Endothelial cell of umbilical vein (primary cell): ENCODE results near the gene CCDC70. TPM values are rescaled to one million over a fixed set of nuclear protein-coding genes. Genes with fewer than 3 reads are reported as not detected.

Experiments
- BruUV-seq: library from RNA; stranded (reverse); fragments of 400-500 nt; replicated peaks from 2 replicates; lab custom pipeline; 2021; lab: Mats Ljungman, UMichigan
- CTCF ChIA-PET: fragments of 300-600, 350-600 bp; sonication (Branson Sonifier 250); formaldehyde crosslinking; loops from one replicate; lab custom pipeline; 2021; ENCODE audit warnings: antibody characterized with exemption, inconsistent platforms; lab: Charles Lee
- POLR2A ChIA-PET: fragments of 300-600, 350-600 bp; sonication (Branson Sonifier 250); formaldehyde crosslinking; loops from one replicate; lab custom pipeline; 2021; ENCODE audit warnings: antibody characterized with exemption, inconsistent platforms; lab: Charles Lee
- DNase-seq: peaks from one replicate; pipeline ENCODE4 v3.0.0-alpha.2; 2011; ENCODE audit warnings: low read depth, low spot score
- FAIRE-seq: peaks from 2 replicates; lab custom pipeline; 2011; peaks lifted over from hg19 to GRCh38; lab: Jason Lieb, UNC
- H2AFZ ChIP-seq: 2 replicates; pipeline ENCODE4 v1.6.0; 2012; ENCODE audit warnings: low read depth, low read length, control low read depth, inconsistent platforms
- H3K27ac ChIP-seq: 2 replicates; pipeline ENCODE4 v1.5.1; 2011; ENCODE audit warnings: low read depth, mild to moderate bottlenecking, control low read depth, low read length, moderate library complexity; ENCODE audit not compliant: insufficient read depth
- H3K27me3 ChIP-seq, 2 experiments: 2 replicates each; pipeline versions ENCODE4 v1.6.0 to v1.6.1; 2011; ENCODE audit warnings: low read length in 2 of 2, mixed read lengths in 1 of 2; ENCODE audit not compliant: control insufficient read depth in 2 of 2, insufficient read depth in 2 of 2
- H3K36me3 ChIP-seq, 2 experiments: 2 replicates in 1 of 2; 3 replicates in 1 of 2; pipeline ENCODE4 v1.5.1; 2011; ENCODE audit warnings: low read length in 2 of 2, mild to moderate bottlenecking in 1 of 2, moderate library complexity in 1 of 2; ENCODE audit not compliant: control insufficient read depth in 2 of 2, insufficient read depth in 2 of 2; ENCODE audit errors: extremely low read depth in 1 of 2
- H3K4me1 ChIP-seq: 3 replicates; pipeline ENCODE4 v1.5.1; 2011; ENCODE audit warnings: mild to moderate bottlenecking, low read length; ENCODE audit not compliant: control insufficient read depth, insufficient read depth; ENCODE audit errors: extremely low read depth
- H3K4me2 ChIP-seq: 2 replicates; pipeline ENCODE4 v1.6.1; 2011; ENCODE audit warnings: low read length, control low read depth, mixed read lengths; ENCODE audit not compliant: insufficient read depth
- H3K4me3 ChIP-seq, 3 experiments: fragments of 200-600 bp in 1 of 3; sonication (generic), shearing (Covaris generic) in 1 of 3; replicated peaks in 1 of 3; 2 replicates each; pipeline ENCODE4 v1.5.1; 2011 to 2016; ENCODE audit warnings: control low read depth in 3 of 3, low read length in 3 of 3, mild to moderate bottlenecking in 2 of 3, inconsistent platforms in 1 of 3, low read depth in 1 of 3, moderate library complexity in 1 of 3; ENCODE audit not compliant: insufficient read depth in 1 of 3
- H3K79me2 ChIP-seq: 2 replicates; pipeline ENCODE4 v1.6.0; 2012; ENCODE audit warnings: low read length, inconsistent platforms; ENCODE audit not compliant: control insufficient read depth, insufficient read depth
- H3K9ac ChIP-seq: replicated peaks from 2 replicates; pipeline ENCODE3; 2011; ENCODE audit warnings: low read length, control low read depth; ENCODE audit not compliant: insufficient read depth; ENCODE audit errors: extremely low read depth
- H3K9me1 ChIP-seq: replicated peaks from 3 replicates; pipeline ENCODE4 v1.6.0; 2011; ENCODE audit warnings: mild to moderate bottlenecking, low read length; ENCODE audit not compliant: control insufficient read depth, insufficient read depth; ENCODE audit errors: extremely low read depth
- H3K9me3 ChIP-seq: replicated peaks from 2 replicates; pipeline ENCODE4 v1.5.1; 2012; ENCODE audit warnings: low read length, inconsistent platforms; ENCODE audit not compliant: control insufficient read depth, insufficient read depth
- H4K20me1 ChIP-seq: replicated peaks from 2 replicates; pipeline ENCODE3; 2011; ENCODE audit warnings: mild to moderate bottlenecking, low read length; ENCODE audit not compliant: control insufficient read depth, insufficient read depth; ENCODE audit errors: extremely low read depth
- CTCF ChIP-seq, 2 donors: IDR thresholded peaks; 1 replicate in 1 of 2; 2 replicates in 1 of 2; pipeline ENCODE4 v1.5.1; 2011; ENCODE audit warnings: low read length in 2 of 2, mild to moderate bottlenecking in 2 of 2, moderate library complexity in 2 of 2, control low read depth in 1 of 2, inconsistent platforms in 1 of 2, low read depth in 1 of 2; ENCODE audit not compliant: insufficient read depth in 1 of 2; ENCODE audit errors: extremely low read depth in 1 of 2
- EZH2 ChIP-seq: IDR thresholded peaks from 2 replicates; pipeline ENCODE4 v1.6.1; 2012; ENCODE audit warnings: borderline replicate concordance, low read depth, mild to moderate bottlenecking, moderate library complexity, low read length, inconsistent platforms; ENCODE audit not compliant: severe bottlenecking
- FOS ChIP-seq: IDR thresholded peaks from 2 replicates; pipeline ENCODE4 v1.6.1; 2011; ENCODE audit warnings: mild to moderate bottlenecking, low read length, moderate library complexity, borderline replicate concordance; ENCODE audit not compliant: insufficient read depth
- JUN ChIP-seq: IDR thresholded peaks from 2 replicates; pipeline ENCODE4 v1.6.1; 2011; ENCODE audit warnings: borderline replicate concordance, low read depth; ENCODE audit not compliant: insufficient read length, insufficient read depth
- MYC ChIP-seq: IDR thresholded peaks from one replicate; pipeline ENCODE4 v1.6.1; 2011; ENCODE audit warnings: mild to moderate bottlenecking, low read depth, low read length
- POLR2A ChIP-seq: IDR thresholded peaks from 2 replicates; pipeline ENCODE4 v1.6.1; 2012; ENCODE audit warnings: low read depth, mild to moderate bottlenecking, control low read depth, low read length
- POLR2AphosphoS5 ChIP-seq: IDR thresholded peaks from 2 replicates; pipeline ENCODE4 v1.6.1; 2012; ENCODE audit warnings: low read depth, mild to moderate bottlenecking, control low read depth, low read length, moderate library complexity; ENCODE audit not compliant: insufficient read depth
- dilution Hi-C: fragments of 300-500 bp; cut with MboI; formaldehyde crosslinking; loops from one replicate; pipeline ENCODE4 v1.15.0; 2019; ENCODE audit warnings: low sequenced_read_pairs; ENCODE audit not compliant: extremely low pct_ligation_motif_present
- intact Hi-C: fragments of 100-400 bp; cut with micrococcal nuclease; formaldehyde crosslinking; loops from one replicate; pipeline ENCODE4 v1.10.0; 2022
- polyA plus RNA-seq, 4 experiments: library from polyadenylated mRNA; depleted of rRNA in 3 of 4; stranded (reverse) in 3 of 4; unstranded in 1 of 4; fragments of >200 nt; gene quantifications; 2 replicates each; pipeline versions ENCODE4 v1.2.1 to v1.2.3, GENCODE V29; 2011 to 2012; ENCODE audit warnings: missing spikeins in 1 of 4
- total RNA-seq: library from RNA; stranded (reverse); gene quantifications from 2 replicates; pipeline ENCODE4 v1.2.3, GENCODE V29; 2021
- TF ChIP-seq, protein P1 (sequence below): IDR thresholded peaks from 2 replicates; pipeline ENCODE4 v1.6.1; 2011; ENCODE audit not compliant: insufficient read depth, insufficient read length

Gene CCDC70
- total and polyA plus RNA-seq, 2 donors (not counting 3 experiments of a cell fraction or from before 2014, with no cell fraction given), result not detected

- Histone ChIP-seq H3K4me3 (no peak overlapping the region), H4K20me1 (no peaks in the 10 kb centered on the region), H3K79me2 (no peaks in the 10 kb centered on the region), H3K9me1 (no peaks in the 10 kb centered on the region), H3K27ac (no peak overlapping the region), H3K9me3 (no peaks in the 10 kb centered on the region), H3K27me3 (peaks cover 5 to 6% of the 10 kb centered on the region in 2 experiments), H3K36me3 (no peaks in the 10 kb centered on the region), H3K4me2 (no peak overlapping the region), H3K4me1 (no peaks in the 10 kb centered on the region), H3K9ac (no peak overlapping the region), H2AFZ (no peak overlapping the region)
- dilution Hi-C loops (no loop called here), intact Hi-C loops (no loop called here)
- ChIA-PET CTCF (interaction anchor here (1.1 kb wide), 1 partner anchor 712 kb away, joined by 3 read pairs; no protein-coding TSS in a partner anchor), POLR2A (no interaction called here)
- TF ChIP-seq JUN (no peak), FOS (no peak), MYC (no peak)
- TF ChIP-seq, protein P1, sequence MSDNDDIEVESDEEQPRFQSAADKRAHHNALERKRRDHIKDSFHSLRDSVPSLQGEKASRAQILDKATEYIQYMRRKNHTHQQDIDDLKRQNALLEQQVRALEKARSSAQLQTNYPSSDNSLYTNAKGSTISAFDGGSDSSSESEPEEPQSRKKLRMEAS, result no peak
- BruUV-seq, result no TSS peak
- no peak for DNase-seq
- no peak for FAIRE-seq
Observed at GRCh38 chr13:51837016-51837415, 24.8 kb upstream of the CCDC70 start.

GRCh38 chr13:51838240-51838846 lies 23.4 kb upstream of the CCDC70 start:
- Histone ChIP-seq H2AFZ (no peak overlapping the region), H3K4me1 (no peaks in the 10 kb centered on the region), H3K36me3 (no peaks in the 10 kb centered on the region), H3K9me1 (no peaks in the 10 kb centered on the region), H4K20me1 (no peaks in the 10 kb centered on the region), H3K27ac (no peak overlapping the region), H3K9me3 (no peaks in the 10 kb centered on the region), H3K79me2 (no peaks in the 10 kb centered on the region), H3K4me2 (no peak overlapping the region), H3K9ac (no peak overlapping the region), H3K4me3 (no peak overlapping the region), H3K27me3 (peaks cover 4 to 6% of the 10 kb centered on the region in 2 experiments)
- peak; percentile 19 for TF ChIP-seq JUN
- TF ChIP-seq POLR2A, result no peak
- TF ChIP-seq MYC, result no peak
- TF ChIP-seq EZH2, result no peak
- no peak for TF ChIP-seq POLR2AphosphoS5
- no peak for TF ChIP-seq CTCF (IDR thresholded peaks at IDR 0.05; ENCODE audit: extremely low read depth in 1 of 2, insufficient read depth in 1 of 2, low read depth in 1 of 2, low read length in 2 of 2)
- FAIRE-seq, result no peak
- ChIA-PET CTCF (interaction anchor here (1.3 kb wide), 1 partner anchor 22 kb away, joined by 3 read pairs; no protein-coding TSS in a partner anchor), POLR2A (no interaction called here)
- dilution Hi-C loops, result no loop called here
- intact Hi-C loops, result no loop called here
- no TSS peak for BruUV-seq
- no peak for DNase-seq
